GM21367 (cell line): Measurements from ENCODE around the gene TLX2.

Experiments used
- ATAC-seq: cut with Tn5 transposase; IDR thresholded peaks from one replicate; pipeline ENCODE4 v1.9.1; 2021; ENCODE audit not compliant: unreplicated experiment

TLX2 gene

DNA sequence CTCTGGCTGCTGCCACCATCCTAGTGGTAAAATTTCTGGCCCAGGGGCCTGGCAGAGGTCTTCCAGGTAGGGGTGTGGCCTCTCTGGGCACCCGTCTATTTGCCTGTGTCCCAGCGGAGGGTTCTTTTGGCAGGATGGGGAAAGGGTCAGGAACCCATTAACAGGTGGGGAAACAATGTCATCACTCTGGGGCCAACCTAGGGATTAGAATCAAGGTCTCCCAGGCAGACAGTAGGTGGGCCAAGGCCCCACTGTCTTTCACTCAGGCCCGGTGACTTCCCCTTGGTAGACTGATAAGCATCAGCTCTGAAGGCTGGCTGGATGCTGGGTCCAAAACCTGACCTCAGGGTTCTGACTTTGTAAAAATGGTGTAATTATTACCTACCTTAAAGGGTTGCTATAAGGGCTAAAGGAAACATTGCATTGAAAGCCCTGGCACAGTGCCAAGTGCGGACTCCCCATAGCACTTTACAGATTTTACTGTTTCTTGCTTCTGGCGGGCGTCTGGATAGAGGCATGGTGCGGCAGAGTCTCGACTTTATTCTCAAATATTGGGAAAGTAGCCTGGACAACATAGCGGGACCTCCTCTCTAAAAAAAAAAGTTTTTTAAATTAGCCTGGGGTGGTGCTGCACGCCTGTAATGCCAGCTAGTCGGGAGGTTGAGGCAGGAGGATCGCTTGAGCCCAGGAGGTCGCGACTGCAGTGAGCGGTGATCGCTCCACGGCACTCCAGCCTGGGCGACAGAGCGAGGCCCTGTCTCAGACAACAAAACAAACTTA is 17.1 kb upstream of the TLX2 start:
- no peak for ATAC-seq

DNA sequence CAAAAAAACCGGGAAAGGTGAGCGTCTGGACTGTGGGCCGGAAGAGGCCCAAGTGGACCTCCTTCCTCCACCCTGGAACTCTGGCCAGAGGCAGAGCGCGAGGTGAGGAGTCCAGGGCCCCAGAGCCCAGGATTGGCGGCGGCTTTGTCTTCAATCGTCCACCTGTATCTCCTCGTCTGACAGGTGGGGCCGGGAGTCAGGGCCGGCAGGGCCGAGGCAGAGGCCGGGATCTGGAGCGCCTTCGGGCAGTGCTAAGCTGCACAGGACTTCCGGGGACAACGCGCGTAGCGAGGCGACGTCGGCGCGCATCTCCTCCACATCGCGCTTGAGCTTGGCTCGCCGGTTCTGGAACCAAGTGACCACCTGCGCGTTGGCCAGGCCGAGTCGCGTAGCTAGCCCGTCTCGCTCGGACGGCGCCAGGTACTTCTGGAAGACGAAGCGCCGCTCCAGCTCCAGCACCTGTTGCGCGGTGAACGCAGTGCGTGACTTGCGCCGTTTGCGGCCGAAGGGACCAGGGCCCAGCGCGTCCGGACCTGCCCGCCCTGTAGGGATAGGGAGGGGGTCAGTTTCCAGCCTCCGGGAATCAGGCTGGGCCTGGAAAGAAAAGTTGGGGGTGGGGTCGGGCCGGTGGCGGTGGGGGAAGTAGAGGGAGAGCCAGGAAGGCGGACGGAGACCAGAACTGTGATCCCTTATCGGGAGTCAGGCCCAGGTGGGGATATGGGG is 16.3 kb upstream of the TLX2 start:
- ATAC-seq, result no peak

DNA sequence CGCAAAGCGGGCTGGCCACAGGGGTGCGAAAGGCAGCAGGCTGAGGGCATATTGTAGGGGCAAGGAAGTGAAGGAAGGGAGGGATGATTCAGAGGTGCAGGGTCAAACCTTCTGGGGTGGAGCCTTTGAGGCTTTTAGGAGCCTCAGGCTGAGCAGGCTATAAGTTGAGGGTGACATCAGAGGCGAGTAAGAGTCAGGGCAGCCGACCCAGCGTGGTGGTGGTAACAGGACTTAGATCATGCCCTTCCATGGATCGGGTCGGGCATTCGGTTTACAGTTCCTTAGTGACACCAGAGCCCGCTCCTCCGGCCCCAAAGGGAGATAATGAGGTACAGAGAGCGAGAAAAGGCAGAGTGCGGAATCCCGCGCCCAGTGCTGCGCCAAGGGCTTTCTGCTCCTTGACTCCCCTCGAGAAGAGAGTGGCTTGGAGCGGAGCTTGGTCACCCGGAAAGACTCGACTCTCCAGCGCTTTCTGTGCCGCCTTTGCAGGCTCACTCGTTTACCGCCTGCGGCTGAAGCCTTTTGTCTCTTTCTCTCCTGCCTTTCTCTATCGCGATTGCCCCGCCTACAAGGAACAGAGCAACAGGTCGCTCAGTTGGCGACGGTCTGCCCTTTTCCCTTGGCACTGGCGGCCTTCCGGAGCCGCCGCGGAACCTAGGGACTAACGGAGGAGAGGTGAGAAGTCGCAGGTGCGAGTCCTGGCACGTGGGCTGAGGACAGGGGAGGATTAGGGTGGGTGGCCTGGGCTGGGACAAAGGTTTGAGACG is 15.6 kb upstream of the TLX2 start:
- no peak for ATAC-seq

DNA sequence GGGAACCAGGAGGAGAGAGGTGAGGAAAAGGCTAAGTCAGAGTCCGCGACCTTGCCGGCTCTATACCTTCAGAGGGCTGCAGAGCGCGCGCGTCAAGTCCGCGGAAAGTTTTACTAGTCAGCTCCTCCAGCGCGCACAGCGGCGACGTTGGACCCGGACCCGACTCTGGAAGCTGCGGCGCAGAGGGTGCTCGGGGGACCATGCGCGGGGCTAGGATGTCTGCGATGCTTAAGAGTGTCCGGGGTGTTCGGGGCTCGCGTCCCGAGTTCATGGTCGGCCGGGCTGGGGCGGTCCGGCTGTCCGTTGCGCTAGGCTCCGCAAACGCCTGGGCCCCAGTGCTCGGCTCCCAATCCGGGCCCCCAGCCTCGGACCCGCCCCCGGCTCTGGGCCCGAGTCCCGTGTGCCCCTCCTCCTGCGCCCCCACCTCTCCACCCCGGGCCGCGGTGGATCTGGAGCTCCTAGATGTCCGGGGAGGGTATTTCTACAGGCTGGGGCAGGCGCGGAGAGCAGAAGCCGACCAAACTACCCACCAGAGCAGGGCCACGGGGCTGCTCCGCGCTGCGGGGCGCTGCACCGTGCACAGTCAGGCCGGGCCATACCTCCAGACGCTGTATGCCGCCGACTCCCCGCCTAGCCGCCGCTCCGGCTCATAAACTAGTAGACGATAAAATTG is 14.8 kb upstream of the TLX2 start, which contains the start of gene LBX2:
Gene LBX2 (minus strand): TSS at position 337 of the 673 bp plus-strand sequence. CDS start 66 bp downstream, at position 271.
- ATAC-seq, result no peak

DNA sequence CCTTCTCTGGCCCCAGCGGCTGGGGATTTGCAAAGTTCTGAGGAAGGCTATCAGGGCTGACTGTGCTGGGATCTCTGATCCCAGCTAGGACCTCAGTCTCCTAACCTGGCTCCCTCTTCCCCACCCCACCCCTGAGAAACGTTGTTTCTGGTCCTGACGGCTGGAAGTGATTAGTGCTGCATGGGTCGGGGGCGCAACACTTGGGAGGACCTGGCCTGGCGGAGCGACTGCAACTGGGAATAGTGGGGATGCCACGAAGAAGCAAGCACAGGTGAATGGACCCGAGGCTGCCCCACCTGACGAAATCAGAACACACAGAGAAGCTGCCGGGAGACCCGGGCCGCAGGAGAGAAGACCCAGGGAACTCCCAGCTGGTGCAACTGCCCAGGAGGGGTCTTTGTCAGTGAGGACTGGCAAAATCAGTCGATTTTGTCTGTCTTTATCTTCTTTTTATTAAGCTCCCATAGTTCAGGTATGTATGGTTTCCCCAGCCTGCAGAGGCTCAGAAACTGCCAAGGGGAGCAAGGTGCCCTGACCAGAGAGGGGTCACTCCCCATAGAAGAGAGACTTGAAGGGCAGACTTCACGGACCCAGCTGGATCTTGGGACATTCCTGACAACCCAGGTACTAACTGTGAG is 14.2 kb upstream of the TLX2 start:
- ATAC-seq, result no peak

DNA sequence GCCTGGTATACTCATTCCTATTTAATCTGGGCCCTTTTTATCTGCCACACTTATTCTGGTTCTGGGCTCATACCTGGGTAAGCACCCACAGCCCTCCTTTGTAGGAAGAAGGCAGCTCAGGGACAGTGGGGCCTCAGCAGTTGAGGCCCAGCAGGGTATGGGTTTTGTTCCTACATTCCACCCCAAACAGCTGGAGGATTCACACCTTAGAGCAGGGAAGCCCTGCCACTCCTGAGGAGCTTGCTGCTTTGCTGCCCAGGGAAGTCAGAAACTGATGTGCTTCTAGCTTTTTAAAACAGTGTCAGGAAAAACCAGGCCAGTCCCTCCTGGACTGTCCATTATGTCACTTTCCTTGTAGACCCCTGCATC is 13.7 kb upstream of the TLX2 start:
- no peak for ATAC-seq

DNA sequence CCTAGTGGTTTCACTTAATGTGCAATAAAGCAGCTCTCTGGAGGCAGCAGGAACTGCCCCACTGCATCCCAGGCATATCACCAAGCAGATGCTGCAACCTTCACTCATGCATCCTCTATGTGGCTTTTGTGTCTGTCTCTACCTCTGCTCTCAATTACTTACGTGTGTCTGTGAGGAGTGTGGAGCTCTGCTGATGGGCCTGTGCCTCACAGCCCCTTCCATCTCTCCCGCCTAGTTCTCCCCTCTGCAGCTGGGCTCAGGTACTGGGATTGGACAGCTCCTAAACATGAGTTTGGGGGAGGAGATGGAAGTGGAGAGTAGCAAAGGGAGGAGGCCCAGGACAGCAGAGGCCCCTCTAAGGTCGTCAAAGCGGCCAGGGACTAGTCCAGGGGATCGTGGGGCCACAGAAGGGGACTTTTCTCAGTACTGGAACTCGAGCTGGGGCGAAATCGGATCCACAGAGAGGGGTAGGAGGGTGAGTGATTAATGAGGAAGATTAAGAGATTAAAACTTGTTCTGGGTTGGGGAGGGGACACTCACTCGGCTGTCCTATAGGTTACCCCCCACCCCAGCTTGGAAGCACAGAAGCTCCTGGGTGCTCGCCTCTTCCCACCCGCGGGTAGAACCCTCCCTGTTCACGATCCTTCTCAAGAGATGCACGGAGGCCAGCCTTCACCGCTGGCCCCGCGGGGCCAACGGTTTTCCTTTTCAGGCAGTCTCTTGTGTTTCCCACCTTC is 12.7 kb upstream of the TLX2 start:
- no peak for ATAC-seq

DNA sequence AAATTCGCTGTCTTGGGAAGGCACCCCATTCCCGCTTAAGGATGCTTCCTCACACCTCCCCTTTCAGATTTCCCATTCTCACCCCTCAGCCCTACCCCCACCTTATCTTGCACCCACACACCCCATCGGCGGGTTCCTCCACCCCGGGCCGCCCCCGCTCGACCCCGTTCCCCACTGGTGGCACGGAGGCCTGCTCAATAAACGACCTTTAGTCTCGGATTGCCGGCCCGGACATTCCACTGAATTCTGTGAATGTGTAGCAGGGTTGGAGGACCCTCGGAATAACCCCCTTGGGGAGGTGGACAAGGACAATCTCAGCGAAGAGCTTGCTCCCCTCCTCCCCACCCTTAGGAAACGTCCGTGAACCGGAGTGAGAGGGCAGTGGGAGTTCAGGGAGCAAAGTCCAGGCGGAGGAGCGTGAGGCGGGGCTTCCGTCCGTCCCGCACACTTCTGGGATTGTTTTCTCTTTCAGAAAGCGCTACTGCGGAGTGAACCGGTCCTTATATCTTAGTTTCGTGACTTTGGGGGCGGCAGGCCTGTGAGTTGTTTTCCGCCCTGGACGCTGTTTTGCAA is 12.0 kb upstream of the TLX2 start:
- ATAC-seq, result no peak

DNA sequence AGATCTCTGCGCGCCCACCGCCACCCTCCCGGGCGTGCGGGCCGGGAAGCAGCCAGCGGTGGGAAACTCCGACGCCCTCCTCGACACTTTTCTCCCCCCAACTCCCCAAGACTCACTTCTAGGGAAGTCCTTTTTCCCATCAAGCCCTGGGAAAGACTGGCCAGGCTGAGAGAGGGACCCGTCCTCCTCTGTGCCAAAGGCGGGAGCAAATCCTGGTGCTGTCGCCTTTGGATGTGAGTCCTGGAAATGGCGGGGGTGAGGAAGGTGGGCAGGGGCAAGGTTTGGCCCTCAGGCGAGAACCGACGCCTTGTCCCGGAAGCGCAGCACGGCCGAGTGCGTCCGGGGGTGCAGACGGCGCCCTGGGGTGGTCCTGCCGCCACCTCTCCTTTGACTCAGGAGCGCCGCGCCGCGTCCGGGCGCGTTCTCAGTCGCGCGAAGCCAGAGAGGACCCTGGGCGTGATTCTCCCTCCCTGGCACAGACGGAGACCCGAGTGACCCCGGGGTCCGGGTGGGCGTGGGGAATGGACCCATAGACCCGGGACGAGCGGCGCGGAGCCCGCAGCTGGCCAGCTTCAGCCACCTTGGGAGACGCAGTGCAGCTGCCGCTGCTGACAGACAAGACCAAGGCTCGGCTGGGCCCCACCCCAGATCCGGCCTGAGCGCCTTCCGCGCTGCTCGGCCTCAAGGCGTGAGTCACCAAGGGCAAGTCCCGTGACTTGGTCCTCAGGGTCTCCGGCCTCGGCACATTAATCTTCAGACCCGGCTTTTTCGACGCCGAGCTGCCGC is 11.3 kb upstream of the TLX2 start:
- ATAC-seq, result no peak

DNA sequence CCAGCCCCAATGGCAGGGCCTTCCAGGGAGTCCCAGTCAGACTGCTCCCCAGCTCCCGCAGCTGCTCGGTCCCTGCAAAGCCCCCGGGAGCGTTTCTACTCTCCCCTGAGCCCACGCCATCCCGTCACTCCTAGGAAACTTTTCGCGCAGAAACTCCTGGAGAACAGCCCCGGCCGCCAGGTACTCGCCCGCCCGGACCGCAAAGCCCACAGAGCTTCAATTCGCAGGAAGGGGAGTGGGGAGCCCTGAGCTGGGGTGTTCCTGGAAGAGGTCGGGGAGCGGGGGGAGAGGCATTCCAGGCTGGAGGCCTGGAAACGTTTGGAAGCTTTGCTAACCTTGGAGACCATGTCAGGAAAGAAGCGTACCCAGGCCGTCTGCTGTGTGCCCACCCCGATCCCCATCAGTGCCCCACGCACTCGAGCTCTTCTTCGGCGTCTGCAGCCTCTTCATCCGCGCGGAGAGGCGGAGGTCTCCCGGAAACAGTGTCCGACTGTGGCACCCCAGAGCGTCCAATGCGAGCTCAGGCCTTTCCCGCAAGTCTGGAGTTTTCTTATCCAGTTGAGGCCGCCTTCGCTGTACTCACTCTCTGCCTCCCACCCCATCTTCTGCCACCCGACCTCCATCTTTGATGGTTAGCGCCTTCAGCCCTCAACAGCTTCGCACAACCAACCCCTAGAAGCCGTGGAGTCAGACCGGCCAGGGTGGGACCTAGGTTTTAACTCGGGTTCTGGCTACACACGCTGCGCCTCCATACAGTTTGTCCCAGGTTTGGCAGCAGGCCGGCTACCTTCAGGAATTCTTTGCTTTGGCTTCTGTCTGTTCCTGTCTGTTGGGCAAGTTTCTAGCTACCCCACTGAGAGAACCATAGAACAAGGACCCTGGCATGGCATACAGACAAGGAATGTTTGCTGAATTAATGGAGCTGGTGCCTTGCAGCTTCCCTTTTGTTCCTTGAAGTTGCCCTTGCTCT is 10.5 kb upstream of the TLX2 start:
- no peak for ATAC-seq

DNA sequence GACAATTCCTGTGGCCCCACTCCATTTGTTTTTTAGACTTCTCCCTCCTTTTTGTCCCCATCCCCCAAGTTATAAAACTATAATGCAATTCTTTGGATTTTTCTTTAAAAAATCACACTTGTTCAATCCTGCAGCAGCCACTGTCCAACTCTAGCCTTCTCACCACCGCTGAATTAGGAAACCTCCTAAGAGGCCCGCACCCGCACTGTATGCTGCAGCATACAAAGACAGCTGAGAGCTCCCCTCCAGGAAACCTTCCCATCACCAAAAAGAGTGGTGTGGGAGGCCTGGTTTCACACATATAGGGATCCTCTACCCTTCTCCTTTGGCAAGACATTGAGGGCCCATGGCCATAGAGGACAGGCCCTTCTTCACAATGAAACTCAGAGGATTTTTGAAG is 9.7 kb upstream of the TLX2 start:
- no peak for ATAC-seq

DNA sequence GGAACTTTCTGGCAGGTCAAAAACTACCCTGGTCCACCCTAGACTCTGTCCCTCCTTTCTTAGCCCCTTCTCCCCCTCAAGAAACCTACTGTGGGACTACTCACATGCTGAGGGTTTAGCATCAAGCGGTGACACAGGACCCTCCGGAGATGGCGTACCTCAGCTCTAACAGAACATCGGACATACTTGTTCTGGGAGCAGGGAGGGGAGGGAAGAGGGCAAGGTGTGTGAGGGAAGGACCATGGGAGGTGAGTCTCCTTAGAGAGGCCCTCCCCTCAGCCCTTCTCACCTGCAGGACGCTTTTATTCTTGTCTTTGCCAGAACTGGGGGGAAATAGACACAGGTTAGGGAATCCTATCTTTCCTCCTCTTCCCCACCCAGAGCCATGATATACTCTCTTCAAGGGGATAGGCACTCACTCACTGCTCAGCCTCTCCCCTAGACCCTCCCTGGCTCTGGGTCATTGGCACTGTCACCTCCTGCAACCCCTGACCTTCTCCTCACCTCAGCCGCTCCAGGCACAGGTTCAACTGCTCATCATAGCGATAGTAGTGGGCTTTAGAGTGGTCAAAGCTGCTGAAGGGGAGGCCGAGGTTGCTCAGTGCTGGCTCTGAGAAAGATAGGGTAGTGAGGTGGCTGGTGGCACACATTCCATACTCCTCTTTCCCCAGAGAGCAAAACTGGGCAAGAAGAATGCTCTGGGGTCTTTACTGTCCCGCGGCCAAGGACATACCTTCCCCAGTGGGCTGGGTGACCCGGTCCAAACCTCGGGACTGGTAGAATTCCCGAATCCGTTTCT is 8.6 kb upstream of the TLX2 start:
- no peak for ATAC-seq

DNA sequence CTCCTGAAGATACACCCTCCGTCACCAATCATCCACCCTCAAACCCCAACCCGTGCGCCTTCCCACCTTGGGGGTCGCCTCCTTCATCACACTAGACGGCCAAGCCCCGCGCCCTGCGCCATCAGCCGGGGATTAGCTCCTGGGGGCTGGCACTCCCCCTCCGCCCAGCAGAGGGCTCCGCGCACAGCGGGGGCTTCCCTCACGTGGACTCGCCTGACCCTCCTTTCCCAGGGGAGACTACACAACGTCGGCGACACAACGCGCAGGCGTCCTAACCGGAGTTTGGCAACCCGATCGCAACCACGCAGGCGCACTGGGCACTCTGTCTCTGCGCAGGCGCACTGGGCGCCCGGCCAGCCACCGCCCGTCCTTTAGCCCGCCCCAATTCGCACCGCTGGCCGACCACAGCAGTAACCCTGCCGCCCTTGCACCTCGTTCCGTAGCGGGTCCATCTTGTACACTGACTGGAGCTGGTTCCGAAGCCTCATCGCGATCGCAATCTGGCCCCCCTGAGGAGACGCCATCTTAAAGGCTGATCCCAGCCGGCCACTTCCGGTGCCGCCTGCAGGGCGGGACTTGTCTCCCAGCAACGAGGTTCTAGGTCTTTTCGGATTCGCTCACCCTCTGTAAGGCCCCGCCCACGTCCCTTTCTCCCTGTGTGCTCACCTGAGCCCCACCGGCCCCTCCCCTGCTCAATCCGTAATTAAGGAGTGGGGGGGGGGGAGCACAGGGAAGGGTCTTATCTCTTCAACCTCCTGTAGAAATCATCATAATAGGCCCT is 6.9 kb upstream of the TLX2 start, which contains the start of gene PCGF1:
Gene PCGF1 (minus strand): TSS at position 551 of the 781 bp plus-strand sequence. CDS start 27 bp downstream, at position 524.
- peak; percentile 88 for ATAC-seq

DNA sequence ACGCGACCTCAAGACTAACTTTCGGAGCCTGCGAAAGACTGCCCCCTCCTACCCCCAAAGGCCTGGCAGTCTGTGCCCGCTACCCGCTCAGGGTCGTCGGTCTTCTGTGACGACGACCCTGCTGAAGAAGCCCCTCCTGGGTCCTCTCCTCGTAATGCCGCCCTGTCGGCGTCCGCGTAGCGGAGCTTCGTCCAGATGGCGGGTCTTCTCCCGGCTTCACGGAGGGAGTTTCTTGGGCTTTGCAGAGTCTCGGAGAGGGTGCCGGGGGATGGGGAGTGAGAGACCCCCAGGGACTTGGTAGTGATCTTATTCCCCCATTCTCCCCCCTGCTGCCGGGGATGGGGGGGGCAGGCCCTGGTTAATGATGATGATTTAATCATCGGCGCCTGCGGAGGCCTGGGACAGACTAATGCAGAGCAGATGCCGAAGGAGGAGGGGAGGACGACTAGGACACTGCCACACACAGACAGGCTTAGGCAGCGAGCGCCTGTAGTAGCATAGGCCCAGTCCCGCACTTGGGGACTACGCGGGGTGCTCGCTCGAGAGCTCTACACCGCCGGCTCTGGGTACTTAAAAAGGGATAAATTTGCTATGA is 6.2 kb upstream of the TLX2 start:
- peak; percentile 5 for ATAC-seq

DNA sequence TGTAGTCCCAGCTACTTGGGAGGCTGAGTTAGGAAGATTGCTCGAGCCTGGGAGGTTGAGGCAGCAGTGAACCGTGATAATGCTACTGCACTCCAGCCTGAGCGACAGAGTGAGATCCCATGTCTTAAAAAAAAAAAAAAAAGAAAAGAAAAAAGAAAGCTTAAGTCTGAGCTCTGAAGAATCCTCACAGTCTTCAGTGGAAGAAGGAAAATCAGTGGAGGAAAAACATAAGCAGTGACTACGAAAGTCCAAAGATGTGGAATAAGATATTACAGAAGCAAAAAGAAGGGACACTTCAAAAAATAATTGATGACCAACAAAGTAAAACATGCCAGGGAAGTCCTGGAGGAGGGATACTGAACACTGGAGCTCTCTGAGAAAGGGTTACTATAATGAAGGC is 4.0 kb upstream of the TLX2 start:
- ATAC-seq, result no peak
